Skeletal muscle cell (primary cell): ENCODE results near the gene HSD17B11.
"Not testable (repeated sequence)": the region's sequence is repeated elsewhere in the genome, so short reads cannot be mapped to it uniquely, and the experiment has no call there.

ENCODE experiments used
- DNase-seq: peaks from one replicate; pipeline ENCODE4 v3.0.0-alpha.2; 2010; ENCODE audit warnings: low read depth
- H3K4me3 ChIP-seq: 2 replicates; pipeline ENCODE4 v1.5.1; 2011; ENCODE audit warnings: low read depth, mild to moderate bottlenecking, control low read depth, low read length, moderate library complexity

The HSD17B11 gene

DNA sequence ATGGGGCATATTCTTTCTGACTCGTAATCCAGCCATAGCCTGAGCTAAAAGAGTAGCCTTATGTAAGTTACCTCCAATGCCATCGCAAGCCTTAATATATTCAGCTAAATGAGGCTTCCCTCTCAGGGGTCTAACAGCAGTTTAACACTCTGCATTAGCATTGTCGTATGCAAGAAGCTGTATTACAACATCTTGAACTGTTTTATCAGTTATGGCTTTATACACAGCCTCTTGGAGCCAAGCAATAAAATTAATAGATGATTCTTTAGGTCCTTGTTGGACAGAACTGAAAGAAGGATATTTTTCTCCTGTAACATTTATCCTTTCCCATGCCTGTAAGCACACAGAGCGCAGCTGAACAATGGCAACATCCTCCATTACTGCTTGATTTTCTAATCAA is 15.9 kb upstream of the HSD17B11 start:
- not testable (repeated sequence) for H3K4me3 ChIP-seq, DNase-seq

DNA sequence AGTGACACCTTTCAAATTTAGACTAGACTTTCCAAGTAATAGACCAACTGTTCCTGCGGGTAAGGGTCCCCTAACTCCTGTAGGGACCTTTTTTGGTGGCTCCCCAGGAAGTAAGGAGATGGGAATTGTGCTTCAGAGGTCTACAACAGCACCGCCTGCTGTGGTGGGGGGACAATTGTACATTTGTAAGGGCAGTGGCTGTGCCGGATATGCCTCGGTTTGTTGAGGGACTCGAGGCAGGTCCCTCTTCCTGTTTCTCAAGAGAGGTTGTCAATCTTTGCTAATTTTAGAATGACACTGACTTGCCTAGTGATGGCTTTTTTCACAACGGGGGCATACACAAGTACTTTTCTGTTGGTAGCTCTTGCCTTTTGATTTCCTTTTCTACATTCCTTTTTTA is 15.5 kb upstream of the HSD17B11 start:
- DNase-seq = no peak
- H3K4me3 ChIP-seq = no peak overlapping the region

DNA sequence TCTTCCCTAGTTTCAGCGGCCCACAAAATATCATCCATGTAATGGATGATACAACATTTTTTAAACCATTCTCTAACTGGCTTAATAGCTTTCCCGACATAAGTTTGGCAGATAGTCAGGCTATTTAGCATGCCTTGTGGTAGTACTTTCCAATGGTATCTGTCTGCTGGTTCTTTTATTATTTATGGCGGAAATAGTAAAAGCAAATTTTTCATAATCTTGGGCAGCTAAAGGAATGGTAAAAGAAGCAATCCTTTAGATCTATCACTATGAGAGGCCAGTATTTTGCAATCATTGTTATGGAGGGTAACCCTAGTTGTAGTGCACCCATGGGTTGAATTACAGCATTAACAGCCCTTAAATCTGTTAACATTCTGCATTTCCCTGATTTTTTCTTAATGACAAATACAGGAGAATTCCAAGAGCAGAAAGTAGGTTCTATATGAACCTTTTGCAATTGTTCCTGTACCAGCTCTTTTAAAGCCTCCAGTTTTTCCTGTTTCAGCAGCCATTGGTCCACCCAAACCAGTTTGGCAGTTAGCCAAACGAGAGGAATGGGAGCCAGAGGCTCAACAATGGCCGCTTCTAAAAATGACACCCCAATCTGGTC is 14.3 kb upstream of the HSD17B11 start:
- H3K4me3 ChIP-seq = no peak overlapping the region

DNA sequence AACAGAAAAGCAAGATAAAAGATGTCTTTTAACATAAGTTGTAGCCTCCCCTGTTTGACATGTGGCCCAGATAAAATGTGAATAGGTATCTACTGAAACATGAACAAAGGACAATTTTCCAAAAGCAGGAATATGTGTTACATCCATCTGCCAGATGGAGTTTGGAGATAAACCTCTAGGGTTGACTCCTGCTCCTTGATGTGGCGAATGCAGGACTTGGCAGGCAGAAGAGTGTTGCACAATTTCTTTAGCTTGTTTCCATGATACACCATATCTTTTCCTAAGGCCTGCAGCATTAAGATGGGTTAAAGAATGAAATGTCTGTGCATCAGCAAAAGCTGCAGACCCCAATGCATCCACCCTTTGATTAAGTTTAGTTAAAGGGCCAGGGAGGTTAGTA is 12.7 kb upstream of the HSD17B11 start:
- not testable (repeated sequence) for H3K4me3 ChIP-seq, DNase-seq

More for the DNA sequence above, 14.3 kb upstream of the HSD17B11 start:
- no peak for DNase-seq

DNA sequence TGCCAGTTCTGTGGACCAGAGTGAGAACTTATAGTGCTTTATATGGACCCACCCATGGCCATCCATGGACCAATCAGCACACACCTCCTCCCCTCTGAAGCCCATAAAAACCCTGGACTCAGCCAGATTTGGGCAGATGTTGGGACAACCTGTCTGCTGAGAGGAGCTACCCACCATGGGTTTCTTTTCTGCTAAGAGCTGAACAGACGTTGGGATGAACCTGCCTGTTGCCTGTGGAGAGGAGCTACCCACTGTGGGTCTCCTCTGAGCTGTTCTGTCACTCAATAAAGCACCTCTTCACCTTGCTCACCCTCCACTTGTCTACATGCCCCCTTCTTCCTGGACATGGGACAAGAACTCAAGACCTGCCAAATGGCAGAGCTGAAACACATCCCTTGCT is 9.0 kb upstream of the HSD17B11 start:
- DNase-seq = no peak
- no peak overlapping the region for H3K4me3 ChIP-seq

DNA sequence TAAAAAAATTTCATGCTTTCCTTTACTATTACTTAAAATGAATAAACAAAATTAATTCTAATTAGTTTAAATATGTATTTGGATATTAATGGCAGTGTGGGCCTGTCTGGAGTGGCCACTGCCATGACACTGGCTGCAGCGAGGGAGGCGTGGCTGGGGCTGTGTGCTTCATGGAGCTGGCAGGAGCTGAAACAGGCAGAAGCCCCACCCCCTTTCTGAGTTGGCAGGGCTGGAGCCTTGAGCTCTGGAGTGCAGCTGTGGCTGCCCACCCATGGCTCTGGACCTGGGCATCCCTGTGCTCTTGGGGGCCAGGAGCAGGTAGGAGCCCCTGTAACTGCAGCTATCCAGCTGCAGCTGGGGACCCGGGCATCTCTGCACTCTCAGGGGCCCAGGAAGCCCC is 8.2 kb upstream of the HSD17B11 start:
- no peak overlapping the region for H3K4me3 ChIP-seq

DNA sequence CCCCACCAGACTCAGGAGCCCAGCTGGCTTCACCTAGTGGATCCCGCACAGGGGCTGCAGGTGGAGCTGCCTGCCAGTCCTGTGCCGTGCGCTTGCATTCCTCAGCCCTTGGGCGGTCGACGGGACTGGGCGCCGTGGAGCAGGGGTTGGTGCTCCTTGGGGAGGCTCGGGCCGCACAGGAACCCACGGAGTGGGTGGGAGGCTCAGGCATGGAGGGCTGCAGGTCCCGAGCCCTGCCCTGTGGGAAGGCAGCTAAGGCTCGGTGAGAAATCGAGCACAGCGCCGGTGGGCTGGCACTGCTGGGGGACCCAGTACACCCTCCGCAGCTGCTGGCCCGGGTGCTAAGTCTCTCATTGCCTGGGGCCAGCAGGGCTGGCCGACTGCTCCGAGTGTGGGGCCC is 4.9 kb upstream of the HSD17B11 start:
- H3K4me3 ChIP-seq, DNase-seq: not testable (repeated sequence)

More for the DNA sequence above, 8.2 kb upstream of the HSD17B11 start:
- no peak for DNase-seq

DNA sequence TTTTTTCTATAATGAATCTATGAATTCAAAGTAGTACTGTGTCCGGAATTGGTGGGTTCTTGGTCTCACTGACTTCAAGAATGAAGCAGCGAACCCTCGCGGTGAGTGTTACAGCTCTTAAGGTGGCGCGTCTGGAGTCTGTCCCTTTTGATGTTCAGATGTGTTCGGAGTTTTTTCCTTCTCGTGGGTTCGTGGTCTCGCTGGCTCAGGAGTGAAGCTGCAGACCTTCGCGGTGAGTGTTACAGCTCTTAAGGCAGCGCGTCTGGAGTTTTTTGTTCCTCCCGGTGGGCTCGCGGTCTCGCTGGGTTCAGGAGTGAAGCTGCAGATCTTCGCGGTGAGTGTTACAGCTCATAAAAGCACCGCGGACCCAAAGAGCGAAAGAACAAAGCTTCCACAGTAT is 4.1 kb upstream of the HSD17B11 start:
- not testable (repeated sequence) for DNase-seq, H3K4me3 ChIP-seq

DNA sequence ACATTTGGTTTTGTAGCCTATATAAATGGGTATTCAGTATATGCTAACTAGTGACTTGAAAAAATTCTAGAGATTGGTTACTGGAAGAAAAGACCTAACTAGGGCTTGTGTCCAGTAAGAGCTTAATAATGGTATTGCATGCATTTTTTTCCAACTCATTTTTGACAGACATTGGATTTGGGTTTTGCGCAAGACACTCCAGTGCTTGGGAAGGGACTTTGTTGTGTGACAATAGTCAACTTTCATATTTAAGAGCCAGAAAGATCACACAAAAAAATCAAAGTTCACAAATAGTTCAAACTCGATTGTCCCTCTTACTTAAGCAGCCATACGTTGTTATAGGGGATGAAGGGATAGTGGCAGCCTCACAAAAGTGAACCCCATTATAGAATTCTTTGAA is 1.2 kb upstream of the HSD17B11 start:
- no peak for DNase-seq
- no peak overlapping the region for H3K4me3 ChIP-seq

DNA sequence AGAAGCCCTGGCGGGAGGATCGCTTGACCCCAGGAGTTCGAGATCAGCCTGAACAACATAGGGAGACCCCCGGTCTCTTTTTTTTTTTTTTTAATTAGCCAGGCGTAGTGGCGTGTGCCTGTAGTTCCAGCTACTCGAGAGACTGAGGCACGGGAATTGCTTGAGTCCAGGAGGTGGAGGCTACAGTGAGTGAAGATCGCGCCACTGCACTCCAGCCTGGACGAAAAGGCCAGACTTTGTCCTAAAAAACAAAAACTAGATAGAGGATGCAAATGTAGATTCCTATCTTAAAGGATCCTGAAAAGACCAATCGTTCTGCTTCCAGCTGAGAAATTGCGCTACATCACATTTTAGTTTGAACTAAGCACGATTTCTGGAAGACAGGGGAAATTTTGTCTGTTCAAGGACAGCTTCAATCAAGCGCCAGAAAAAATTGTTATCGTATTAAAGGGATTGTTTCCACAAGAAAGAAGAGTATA is 627 bp upstream of the HSD17B11 start:
- H3K4me3 ChIP-seq = peak overlapping the region; percentile 69
- no peak for DNase-seq

DNA sequence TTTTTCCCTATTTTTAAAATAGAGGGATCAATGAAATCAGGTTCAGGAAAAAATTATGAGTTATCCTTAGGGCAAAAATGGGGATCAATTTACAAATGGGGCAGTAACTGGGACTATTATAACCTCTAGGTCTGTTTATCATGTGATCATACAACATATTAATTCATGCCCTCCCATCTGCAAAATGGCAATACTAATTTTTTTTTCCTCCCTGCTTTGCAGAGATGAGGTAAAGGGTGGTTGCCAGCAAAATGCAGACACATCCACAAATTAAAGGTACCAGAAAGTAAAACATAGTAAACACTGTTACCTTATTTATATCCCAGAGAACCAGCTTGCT is 467 bp downstream of the HSD17B11 start:
- peak overlapping the region; percentile 69 for H3K4me3 ChIP-seq
- no peak for DNase-seq

DNA sequence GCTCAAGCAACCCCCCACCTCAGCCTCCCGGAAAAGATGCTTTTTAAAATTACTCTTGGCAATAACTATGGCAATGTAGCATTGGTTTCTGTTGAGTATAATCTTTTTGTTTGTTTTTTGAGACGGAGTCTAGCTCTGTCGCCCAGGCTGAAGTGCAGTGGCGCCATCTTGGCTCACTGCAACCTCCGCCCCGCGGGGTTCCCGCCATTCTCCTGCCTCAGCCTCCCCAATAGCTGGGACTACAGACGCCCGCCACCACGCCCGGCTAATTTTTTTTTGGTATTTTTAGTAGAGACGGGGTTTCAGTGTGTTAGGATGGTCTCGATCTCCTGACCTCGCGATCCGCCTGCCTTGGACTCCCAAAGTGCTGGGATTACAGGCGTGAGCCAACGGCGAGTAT is 933 bp downstream of the HSD17B11 start:
- H3K4me3 ChIP-seq = peak overlapping the region; percentile 69
- DNase-seq = not testable (repeated sequence)

DNA sequence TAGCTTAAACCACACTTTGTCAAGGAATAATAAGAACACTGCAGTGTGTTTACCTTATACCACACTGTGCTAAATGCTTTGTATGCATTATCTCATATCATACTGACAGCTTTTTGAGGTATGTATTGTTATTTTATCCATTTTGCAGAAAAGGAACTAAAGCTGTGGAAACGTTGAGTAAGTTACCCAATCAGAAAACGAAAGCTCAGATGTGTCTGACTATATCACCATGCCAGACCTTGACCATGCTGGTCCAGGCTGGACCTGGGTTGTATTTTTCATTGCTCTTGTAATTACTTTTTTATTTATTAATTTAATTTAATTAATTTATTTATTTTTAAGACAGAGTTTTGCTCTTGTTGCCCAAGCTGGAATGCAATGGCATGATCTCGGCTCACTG is 2.1 kb downstream of the HSD17B11 start:
- no peak overlapping the region for H3K4me3 ChIP-seq
- DNase-seq = no peak

DNA sequence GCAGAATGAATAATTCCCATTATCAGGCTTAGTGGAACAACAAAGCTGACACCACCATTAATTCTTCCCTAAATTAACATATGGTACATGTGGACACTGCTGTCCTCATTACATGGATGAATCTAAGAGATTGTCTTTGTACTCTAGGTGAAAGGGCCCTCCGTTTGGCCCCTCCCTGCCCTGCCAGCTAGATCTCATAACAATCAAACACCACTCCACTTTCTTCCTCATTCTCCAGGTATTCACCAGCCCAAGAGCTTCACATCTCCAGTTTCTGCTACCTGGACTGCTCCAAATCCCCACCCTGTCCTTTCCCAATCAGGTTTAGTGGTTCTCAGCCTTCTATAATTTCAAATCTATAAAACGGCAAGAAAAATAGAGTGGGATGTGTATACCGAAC is 3.8 kb downstream of the HSD17B11 start:
- no peak overlapping the region for H3K4me3 ChIP-seq
- DNase-seq = no peak

DNA sequence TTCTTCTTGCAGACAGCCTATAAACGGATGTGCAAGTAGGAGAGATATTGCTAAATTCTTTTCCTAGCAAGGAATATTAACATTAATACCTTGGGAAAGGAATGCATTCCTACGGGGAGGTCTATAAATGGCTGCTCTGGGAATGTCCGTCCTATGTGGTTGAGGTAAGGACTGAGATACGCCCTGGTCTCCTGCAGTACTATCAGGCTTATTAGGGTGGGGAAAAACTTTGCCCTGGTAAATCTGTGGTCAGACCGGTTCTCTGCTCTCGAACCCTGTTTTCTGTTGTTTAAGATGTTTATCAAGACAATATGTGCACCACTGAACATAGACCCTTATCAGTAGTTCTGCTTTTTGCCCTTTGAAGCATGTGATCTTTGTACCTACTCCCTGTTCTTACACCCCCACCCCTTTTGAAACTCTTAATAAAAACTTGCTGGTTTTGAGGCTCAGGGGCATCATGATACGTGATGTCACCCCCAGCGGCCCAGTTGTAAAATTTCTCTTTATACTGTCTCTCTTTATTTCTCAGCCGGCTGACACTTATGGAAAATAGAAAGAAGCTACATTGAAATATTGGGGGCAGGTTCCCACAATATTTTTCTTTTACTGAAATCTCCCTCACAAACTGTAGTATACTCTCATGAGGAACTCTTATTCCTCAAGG is 6.4 kb downstream of the HSD17B11 start:
- DNase-seq = not testable (repeated sequence)

DNA sequence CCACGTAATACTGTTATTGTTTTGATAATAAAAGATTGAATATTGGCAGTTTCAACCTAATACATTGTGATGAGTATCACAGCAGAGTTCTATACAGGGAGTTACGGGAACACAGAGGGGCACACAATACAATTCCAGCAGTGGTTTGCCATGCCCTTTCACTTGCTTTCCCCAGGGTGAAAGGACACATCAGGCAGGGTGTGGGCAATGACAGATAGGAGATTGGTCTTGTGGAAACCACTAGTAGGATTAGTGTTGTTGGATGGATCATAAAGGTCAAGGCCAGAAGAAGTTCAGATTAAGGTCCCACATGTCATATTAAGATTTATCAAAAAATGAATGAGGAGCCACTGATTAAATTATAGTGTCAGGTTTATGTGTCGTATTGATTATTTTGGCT is 8.1 kb downstream of the HSD17B11 start:
- no peak overlapping the region for H3K4me3 ChIP-seq
- no peak for DNase-seq

More for the DNA sequence above, 6.4 kb downstream of the HSD17B11 start:
- not testable (repeated sequence) for H3K4me3 ChIP-seq

DNA sequence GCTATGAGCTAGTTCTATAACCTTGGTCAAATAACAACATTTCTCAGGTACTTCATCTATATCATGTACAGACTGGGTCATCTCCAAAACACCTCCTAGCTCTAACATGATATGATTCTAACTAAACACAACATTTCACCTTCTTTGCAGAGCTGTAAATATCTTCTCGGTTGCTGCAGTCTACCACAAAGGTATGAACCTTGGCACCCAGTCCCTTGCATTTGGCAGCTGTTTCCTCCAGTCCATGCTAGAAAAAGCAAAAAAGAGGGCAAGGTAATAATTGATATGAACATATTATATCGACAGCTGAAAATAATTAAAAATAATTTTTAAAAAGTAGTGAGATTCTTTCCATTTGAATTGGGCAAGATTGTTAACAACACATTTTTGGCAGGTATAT is 8.9 kb downstream of the HSD17B11 start:
- no peak overlapping the region for H3K4me3 ChIP-seq
- DNase-seq = no peak

DNA sequence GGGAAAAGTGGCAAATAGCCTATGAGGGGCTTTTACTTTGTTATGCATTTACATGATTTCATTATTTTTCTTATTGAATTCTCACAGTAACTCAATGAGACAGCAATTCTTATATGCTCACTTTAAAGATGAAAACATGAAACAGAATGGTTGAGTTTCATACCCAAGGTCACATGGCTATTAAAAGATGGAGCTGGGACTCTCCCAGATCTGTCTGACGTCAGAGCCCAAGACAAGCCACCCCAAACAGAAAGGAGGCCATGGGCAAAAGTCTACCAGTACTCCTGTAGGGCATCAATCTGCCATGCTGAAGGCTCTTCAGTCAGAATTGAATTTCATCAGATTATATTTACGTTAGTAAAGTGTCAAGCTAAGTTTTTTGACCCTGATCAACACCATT is 13.2 kb downstream of the HSD17B11 start:
- H3K4me3 ChIP-seq = no peak overlapping the region
- no peak for DNase-seq

DNA sequence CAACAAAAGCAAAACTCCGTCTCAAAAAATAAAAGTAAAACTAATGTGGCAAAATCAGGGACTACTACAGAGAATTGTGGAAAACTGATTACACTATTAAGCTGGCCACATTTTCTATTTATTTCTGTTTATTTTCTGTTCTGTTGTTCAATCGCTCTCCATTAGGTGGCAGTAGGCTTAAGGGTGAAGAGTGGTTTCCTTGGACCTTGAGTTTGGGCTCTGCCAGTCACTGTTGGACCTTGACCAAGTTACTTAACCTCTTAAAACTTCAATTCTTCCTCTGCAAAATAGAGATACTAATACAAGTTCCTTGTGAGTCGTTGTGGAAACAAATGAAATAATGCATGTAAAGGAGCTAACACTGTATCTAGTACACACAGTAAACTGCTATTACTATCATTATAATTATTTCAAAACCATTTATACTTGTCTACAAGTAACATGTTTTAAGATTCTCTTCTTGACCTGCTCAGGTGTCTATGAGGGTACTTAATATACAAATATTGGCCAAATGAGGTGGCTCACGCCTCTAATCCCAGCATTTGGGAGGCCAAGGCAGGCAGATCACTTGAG is 15.2 kb downstream of the HSD17B11 start:
- DNase-seq = peak; percentile 80

DNA sequence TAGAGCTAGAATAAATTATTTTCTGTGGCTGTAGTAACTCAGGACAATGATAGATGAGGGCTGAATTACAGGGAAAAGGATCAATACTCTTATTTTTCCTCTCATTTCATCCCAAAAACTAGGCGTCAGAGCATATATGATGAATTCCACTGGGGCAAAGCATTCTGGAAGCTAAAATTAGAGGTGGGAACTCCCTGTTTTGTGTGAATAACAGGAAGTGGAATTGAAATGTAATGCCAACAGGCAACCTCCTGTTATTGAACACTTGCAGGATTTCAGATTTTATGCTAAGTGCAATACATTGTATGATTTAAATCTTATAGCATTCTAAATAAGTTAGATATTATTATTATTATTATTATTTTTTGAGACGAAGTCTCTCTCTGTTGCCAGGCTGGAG is 20.9 kb downstream of the HSD17B11 start:
- no peak for DNase-seq
- no peak overlapping the region for H3K4me3 ChIP-seq

More for the DNA sequence above, 15.2 kb downstream of the HSD17B11 start:
- no peak overlapping the region for H3K4me3 ChIP-seq
